HG03139 (cell line): ENCODE measurements around the gene MORN4.
"Not testable (repeated sequence)": the region's sequence is repeated elsewhere in the genome, so short reads cannot be mapped to it uniquely, and the experiment has no call there.

Experiments used
- ATAC-seq: cut with Tn5 transposase; IDR thresholded peaks from one replicate; pipeline ENCODE4 v1.9.1; 2021; ENCODE audit not compliant: unreplicated experiment

The MORN4 gene

DNA sequence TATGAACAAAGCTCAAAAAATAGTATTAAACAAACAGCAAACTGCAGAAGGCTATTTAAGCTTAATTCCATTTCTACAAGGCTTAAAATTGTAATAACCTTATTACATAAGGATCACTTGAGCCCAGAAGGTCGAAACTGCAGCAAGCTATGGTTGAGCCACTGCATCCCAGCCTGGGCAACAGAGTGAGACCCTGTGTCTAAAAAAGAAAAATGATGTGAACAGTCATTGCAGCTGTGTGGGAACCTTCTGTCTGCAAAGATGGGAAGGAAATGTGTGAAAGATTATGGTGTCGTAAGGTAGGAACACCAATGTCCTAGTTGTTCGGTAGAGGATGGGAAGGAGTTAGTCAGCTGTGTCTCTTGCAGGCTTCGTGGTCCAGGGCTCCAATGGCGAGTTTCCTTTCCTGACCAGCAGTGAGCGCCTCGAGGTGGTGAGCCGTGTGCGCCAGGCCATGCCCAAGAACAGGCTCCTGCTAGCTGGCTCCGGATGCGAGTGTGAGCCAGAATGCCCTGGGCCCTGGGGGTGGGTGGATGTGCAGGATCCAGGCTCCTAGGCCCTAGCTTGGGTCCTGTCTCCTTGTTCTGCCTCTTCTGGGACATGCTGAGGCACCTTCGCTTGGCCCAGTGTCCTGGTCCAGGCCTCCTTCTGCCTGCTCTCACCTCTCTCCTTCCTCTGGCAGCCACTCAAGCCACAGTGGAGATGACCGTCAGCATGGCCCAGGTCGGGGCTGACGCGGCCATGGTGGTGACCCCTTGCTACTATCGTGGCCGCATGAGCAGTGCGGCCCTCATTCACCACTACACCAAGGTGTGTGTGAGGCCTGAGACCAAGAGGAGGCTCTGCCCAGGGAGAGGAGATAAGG is 34.7 kb downstream of the MORN4 start:
- no peak for ATAC-seq

DNA sequence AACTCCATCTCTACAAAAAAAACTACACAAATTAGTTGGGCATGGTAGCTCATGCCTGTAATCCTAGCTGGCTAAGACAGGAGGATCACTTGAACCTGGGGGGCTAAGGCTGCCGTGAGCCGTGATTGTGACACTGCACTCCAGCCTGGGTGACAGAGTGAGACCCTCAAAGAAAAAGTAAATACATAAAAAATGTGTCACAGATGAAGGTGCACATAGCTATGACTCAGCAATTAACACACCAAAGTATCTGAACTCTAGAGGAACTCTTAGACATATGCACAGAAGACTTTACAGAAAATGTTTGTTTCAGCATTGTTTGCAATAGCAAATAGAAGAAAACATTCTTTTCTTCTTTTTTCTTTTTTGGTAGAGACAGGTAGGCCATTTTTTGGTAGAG is 35.5 kb downstream of the MORN4 start:
- no peak for ATAC-seq

- no peak for ATAC-seq
Observed at GRCh38 chr10:97596101-97597082, 36.9 kb downstream of the MORN4 start.

- ATAC-seq, result no peak
Observed at GRCh38 chr10:97593421-97593820, 39.9 kb downstream of the MORN4 start.

DNA sequence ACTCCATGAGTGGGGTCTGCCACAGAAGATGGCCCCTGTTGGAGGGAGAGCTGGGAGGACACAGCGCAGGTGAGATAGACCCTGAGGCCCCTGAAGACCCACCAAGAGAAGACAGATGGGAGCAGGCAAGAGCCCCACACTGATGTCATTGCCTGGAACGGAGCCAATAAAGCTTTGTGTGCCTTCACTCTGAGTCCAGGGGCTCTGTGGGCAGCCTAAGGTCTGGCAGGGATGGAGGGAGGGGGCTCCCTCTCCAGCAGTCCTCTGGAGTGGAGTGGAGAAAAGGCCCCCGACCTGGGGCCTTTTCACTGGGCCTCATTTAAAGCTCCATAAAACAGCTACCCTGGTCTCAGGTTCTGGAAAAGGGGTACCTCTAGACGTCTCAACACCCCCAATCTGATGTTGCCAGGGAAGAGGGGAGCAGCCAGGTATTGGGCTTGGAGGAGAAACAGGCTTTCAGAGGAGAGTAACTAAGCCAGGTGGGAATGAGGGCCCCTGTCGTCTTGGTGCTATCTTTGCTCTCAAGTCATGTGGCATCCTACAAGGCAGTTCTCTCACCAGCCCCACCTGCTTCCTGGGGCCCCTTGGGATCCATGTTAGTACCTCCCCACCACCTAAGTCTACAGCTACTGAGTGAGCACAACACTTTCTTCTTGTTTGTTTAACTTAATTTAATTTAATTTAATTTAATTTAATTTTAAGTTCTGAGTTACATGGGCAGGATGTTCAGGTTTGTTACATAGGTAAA is 42.4 kb downstream of the MORN4 start:
- no peak for ATAC-seq

DNA sequence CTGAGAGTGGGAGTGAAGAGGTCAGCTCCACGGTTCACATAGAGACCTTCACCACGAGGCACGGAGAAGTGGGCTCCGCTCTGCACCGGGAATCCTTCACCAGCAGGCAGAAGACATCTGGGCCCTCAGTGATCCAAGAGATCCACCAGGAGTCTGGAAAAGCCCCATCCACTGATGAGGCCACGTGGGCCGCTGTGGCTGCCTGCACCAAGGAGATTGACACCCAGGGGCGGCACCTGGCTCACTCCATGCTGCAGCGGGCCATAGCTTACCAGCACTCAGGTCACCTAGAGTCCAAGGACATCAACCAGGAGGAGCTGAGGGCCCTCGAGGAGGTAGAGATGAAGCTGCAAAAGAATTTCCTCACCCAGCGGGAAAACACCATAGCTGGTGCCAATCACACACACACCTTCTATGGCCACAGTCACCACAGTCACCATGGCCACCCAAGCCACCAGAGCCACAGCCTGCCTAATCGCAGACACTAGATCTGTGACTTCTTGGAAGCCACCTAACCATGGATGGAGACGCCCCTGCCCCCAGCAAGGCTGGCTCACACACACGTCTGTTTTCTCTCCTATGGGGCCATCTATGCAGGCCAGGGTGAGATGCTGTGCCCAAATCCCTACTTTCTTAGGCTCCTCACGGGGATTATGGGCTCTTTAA is 43.1 kb downstream of the MORN4 start:
- ATAC-seq, result no peak

GRCh38 chr10:97589479-97589878 is 43.8 kb downstream of the MORN4 start, which contains the start of gene C10orf62:
Gene C10orf62 (plus strand): TSS chr10:97589721. CDS start chr10:97589898, 177 bp downstream.
- ATAC-seq, result no peak

DNA sequence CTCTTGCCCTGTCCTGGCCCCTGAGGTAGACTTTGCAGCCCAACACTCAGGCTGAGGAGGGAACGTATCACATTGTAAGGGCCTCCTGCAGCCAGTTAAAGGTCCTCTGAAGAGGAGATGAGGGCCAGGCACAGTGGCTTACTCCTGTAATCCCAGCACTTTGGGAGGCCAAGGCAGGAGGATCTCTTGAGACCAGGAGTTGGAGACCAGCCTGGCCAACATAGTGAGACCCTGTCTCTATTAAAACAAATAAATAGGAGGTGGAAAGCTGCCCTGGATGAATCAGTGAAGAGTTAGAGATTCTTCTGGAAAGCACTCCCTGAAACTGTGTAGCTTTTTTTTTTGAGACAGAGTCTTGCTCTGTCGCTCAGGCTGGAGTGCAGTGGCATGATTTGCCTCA is 46.1 kb downstream of the MORN4 start:
- ATAC-seq, result no peak

DNA sequence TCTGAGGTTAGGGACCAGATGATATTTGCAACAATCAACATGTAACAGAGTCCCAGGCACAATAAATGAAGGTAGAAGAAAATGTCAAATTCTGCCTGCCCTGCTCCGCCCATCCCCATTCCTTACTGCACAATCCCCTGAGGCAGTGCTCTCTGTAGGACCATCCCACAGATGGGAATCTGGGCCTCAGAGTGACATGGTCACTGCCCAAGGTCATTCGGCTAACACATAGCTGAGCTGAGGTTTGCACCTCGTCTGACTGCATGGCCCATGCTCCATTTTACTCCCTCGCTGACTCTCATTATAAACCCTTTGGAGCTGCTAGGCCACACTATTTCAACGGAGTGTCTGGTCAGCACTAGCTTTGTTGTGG is 47.9 kb downstream of the MORN4 start:
- no peak for ATAC-seq

DNA sequence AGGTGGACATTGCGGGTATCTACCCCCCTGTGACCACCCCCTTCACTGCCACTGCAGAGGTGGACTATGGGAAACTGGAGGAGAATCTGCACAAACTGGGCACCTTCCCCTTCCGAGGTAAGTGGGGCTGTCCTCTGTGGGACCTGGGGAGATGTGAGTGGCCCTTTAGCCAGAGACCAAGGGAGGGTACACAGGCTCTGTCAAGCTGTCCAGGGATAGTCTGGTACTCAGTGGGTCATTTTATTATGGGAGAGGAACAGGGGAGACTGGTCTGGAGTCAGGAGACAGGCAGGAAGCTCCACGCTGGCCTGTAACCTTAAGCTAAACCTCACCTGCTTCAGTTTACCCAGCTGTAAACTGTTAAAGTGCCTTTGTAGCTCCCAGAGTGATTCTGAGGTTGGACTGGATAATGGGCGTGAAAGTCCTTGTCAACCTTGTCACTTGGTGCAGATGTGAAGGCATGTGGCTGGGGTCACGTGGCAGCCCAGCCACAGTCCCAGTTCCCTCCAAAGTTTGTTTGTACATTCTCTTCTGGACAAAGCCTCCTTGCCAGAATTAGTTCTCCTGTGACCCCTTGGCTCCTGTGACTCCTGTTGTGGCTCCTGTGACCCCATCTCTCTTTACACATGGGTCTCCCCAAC is 48.4 kb downstream of the MORN4 start:
- ATAC-seq, result no peak

DNA sequence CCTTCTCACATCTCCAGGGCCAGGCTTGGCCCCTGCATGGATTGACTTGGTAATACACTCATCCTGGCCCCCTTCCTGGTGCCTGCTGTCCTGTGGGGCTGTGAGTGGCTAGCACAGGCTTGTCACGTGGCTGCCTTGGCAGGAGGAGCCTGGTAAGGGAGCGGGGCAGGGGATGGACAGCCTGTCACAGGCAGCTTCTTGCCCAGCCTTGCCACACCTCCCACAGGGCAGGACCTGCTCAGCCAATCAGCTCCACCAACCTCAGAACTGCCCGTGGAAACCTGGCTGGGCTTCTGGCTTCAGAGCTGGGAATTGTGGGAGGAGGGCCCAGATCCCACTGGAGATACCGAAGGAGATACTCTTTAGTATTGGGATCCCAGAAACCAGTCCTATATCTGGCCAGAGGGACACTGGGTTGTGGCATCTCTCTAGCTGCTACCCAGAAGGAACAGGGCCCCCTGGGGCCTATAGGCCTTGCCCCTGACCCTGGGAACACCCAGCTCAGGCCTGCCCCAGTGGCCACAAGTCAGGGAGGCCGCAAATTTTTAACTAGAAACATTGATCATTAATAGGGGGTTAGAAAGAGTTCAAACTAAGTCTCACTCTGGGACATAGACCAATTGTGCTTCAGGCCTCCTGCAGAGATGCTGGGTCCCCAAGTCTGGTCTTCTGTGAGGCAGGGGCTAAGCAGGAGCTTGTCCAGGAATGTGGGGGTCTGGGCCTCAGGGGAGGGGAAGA is 49.1 kb downstream of the MORN4 start, which contains the start of gene HOGA1:
TSS of gene HOGA1 (plus strand) at position 330 of the 738 bp plus-strand sequence. CDS start at position 645, 315 bp downstream.
- peak; percentile 48 for ATAC-seq

- no peak for ATAC-seq
Observed at GRCh38 chr10:97583476-97583875, 49.8 kb downstream of the MORN4 start.

- no peak for ATAC-seq
Observed at GRCh38 chr10:97582169-97582568, 51.1 kb downstream of the MORN4 start.

GRCh38 chr10:97580421-97581367 is 52.6 kb downstream of the MORN4 start:
- no peak for ATAC-seq

DNA sequence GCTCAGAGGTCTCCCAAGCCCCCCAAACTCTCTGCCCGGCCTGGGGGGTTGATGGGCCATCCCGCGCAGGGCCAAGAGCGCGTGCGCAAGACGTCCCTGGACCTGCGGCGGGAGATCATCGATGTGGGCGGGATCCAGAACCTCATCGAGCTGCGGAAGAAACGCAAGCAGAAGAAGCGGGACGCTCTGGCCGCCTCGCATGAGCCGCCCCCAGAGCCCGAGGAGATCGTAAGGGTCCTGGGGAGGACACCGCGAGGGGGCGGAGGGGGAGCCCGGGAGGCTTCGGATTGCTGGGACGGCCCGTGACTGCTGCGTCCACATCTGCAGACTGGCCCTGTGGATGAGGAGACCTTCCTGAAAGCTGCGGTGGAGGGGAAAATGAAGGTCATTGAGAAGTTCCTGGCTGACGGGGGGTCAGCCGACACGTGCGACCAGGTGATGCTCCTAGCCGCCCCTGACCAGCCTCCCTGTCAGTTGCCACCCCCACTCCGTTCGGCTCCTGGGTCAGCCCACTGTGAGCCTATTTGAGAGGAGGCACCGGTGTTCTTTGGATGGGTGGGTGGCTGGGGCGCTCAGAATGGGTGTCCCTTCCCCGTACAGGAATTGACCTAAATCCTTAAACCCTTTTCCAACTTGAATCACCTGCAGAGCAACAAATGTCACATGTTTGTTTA is 55.0 kb downstream of the MORN4 start:
- no peak for ATAC-seq

GRCh38 chr10:97577701-97578100 is 55.6 kb downstream of the MORN4 start:
- ATAC-seq, result no peak

GRCh38 chr10:97576487-97576886 is 56.8 kb downstream of the MORN4 start:
- not testable (repeated sequence) for ATAC-seq
